HS-5 (cell line): ENCODE results near the gene GGTLC2.
"Not testable (repeated sequence)": the region's sequence is repeated elsewhere in the genome, so short reads cannot be mapped to it uniquely, and the experiment has no call there.

ENCODE experiments used
- DNase-seq: peaks from one replicate; pipeline ENCODE4 v3.0.0-alpha.2; 2012; ENCODE audit warnings: low read depth

GGTLC2 gene

GRCh38 chr22:22638313-22638712 lies 6.1 kb upstream of the GGTLC2 start:
- DNase-seq, result not testable (repeated sequence)

GRCh38 chr22:22642255-22642654 lies 2.2 kb upstream of the GGTLC2 start:
- not testable (repeated sequence) for DNase-seq

- DNase-seq, result not testable (repeated sequence)
These were observed 1.6 kb downstream of the GGTLC2 start for GRCh38 chr22:22645969-22646368.

GRCh38 chr22:22647952-22648351 lies 3.5 kb downstream of the GGTLC2 start:
- DNase-seq, result not testable (repeated sequence)

GRCh38 chr22:22648863-22649536 lies 4.6 kb downstream of the GGTLC2 start:
- DNase-seq, result not testable (repeated sequence)

DNA sequence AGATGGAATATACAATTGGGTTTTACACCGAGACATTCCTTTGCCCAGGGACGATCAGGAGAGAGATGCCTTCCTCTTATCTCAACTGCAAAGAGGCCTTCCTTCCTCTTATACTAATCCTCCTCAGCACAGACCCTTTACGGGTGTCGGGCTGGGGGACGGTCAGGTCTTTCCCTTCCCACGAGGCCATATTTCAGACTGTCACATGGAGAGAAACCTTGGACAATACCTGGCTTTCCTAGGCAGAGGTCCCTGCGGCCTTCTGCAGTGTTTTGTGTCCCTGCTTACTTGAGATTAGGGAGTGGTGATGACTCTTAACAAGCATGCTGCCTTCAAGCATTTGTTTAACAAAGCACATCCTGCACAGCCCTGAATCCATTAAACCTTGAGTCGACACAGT lies 5.3 kb downstream of the GGTLC2 start:
- DNase-seq, result not testable (repeated sequence)

DNA sequence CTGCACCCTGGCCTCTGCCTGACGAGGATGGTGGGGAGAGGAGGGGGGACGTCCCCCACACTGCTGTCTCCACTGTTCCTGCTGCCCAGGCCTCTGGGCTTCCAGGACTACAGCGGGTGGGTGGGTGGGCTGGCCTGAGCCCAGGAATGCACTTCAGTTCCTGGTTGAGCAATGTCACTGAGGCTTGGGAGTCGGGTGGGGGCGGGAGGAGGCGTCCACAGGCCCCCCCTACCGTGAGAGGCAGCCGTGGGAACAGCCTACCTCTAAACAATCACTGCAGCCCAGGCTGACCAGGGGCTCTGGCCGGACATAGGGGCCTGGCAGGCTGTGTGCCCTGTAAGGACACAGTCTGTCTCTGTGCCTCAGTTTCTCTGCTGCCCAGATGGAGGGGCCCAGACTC lies 6.0 kb downstream of the GGTLC2 start:
- DNase-seq, result not testable (repeated sequence)

- DNase-seq, result not testable (repeated sequence)
These were observed 6.5 kb downstream of the GGTLC2 start for GRCh38 chr22:22650803-22651515.

- DNase-seq, result not testable (repeated sequence)
These were observed 7.2 kb downstream of the GGTLC2 start for GRCh38 chr22:22651593-22651992.

- DNase-seq, result not testable (repeated sequence)
These were observed 7.7 kb downstream of the GGTLC2 start for GRCh38 chr22:22652102-22652501.

- not testable (repeated sequence) for DNase-seq
These were observed 8.2 kb downstream of the GGTLC2 start for GRCh38 chr22:22652573-22652972.

- DNase-seq, result not testable (repeated sequence)
These were observed 9.4 kb downstream of the GGTLC2 start for GRCh38 chr22:22653677-22654381.

DNA sequence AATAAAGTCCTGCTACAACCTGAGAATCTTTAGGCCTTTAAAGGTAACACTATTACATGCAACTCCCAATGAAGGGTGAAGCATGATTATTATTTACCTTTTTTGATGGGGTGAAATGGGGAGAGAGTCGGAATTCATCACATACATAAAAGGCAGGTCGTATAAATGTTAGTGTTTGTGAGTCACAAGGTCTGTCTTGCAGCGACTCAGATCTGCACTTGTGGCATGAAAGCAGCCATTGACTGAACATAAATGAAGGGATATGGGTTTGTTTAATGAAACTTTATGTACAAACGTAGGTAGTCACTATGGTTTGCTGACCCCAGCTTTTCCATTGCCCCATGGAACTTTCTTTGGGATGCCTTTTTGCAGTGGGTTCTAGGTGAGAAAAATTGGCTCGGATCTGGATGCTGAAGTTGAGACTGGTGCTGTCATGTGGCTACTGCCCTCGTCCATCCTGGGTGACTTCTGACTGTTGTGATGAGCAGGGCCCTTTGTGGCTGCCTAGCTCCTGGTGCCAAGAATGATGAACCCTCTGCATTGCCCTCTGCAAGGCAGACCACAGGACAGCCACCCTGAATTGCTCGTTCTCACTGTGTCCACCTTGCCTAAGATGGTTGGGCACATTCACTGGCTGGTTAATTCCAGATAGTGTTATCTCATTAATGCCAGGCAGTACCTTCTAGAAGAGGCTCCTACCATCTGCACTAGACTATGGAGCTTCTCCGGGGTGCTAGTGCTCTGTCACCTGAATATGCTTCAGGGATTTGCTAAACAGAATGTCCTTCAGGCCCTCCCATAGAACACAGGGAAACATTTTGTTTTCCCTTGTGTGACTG lies 11.3 kb downstream of the GGTLC2 start:
- DNase-seq, result no peak

DNA sequence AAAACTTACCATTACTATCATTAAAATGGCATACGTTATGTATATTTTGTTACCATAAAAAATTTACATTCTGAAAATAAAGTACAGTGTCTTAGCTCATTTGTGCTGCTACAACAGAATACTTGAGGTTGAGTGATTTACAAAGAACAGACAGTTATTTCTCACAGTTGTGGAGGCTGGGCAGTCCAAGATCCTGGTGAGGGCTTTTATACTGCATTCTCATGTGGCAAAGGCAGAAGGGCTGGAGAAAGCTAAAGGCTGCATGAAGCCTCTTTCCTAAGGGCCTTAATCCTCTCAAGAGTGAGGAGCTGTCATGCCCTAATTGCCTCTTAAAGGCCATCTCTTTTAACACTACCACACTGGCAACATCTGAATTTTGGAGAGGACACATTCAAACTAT lies 13.3 kb downstream of the GGTLC2 start:
- no peak for DNase-seq

- DNase-seq, result no peak
These were observed 16.9 kb downstream of the GGTLC2 start for GRCh38 chr22:22661275-22661674.

- DNase-seq, result no peak
These were observed 17.7 kb downstream of the GGTLC2 start for GRCh38 chr22:22662095-22662494.

GRCh38 chr22:22663861-22664800 lies 19.7 kb downstream of the GGTLC2 start:
- no peak for DNase-seq

- no peak for DNase-seq
These were observed 22.1 kb downstream of the GGTLC2 start for GRCh38 chr22:22666307-22667091.

- DNase-seq, result no peak
These were observed 23.8 kb downstream of the GGTLC2 start for GRCh38 chr22:22667966-22668880.
